ENCODE data around the gene MMEL1. TPM values are rescaled to one million over a fixed set of nuclear protein-coding genes. Genes with fewer than 3 reads are reported as not detected.

The MMEL1 gene
- total RNA-seq, 1 experiment from 2014 or later: 0.46 TPM

- Histone ChIP-seq H3K36me3 (ENCODE audit: control insufficient read depth, insufficient read depth, low read length) (no peaks in the 10 kb centered on the region), H3K9me3 (ENCODE audit: control insufficient read depth, insufficient read depth, low read depth, low read length) (no peaks in the 10 kb centered on the region), H3K27me3 (ENCODE audit: control insufficient read depth, insufficient read depth, low read length) (no peaks in the 10 kb centered on the region), H3K27ac (ENCODE audit: low read length) (peak overlapping the region; percentile 70), H3K4me1 (ENCODE audit: control insufficient read depth, insufficient read depth, low read length) (peaks cover 52% of the 10 kb centered on the region), H3K4me3 (ENCODE audit: low read depth in 2 of 2, low read length in 2 of 2) (peak overlapping the region in 1 of 2 experiments; percentile 31; a peak in 1 of 4 replicates)
- ChIA-PET POLR2A (no interaction called here), CTCF (interaction anchor here (0.5 to 1.3 kb wide), 3 partner anchors 12 to 129 kb away, joined by 3 to 4 read pairs (median 3); partner anchors contain the start of gene TNFRSF14)
- no TSS peak for BruUV-seq (replicated peaks)
- in situ Hi-C loops (cut with HindIII; ENCODE audit: low pct_unique_long_range_greater_than_20kb, low sequenced_read_pairs): no loop called here
- intact Hi-C loops (cut with micrococcal nuclease; ENCODE audit: unreplicated experiment): loop anchor here (10.0 kb wide), 1 partner anchor 79 kb away; no protein-coding TSS in a partner anchor
- peak; percentile 17 for ATAC-seq
- DNase-seq (ENCODE audit: low read depth, low spot score): no peak
- TF ChIP-seq POLR2AphosphoS5 (IDR thresholded peaks at IDR 0.05; ENCODE audit: low read depth, low read length): 0 out of 2 replicates have a peak, but pooled peaks have one; percentile 11
- TF ChIP-seq REST (IDR thresholded peaks at IDR 0.05; ENCODE audit: insufficient read depth in 1 of 2, low read depth in 2 of 2, low read length in 1 of 2): no peak
- TF ChIP-seq CTCF (IDR thresholded peaks at IDR 0.05): no peak
- no peak for TF ChIP-seq TCF7L2 (IDR thresholded peaks at IDR 0.05; ENCODE audit: low read depth, low read length)
- no peak for TF ChIP-seq SIN3A (IDR thresholded peaks at IDR 0.05; ENCODE audit: borderline replicate concordance, insufficient read depth, low read depth, low read length)
Observed at GRCh38 chr1:2543543-2544092, 89.2 kb downstream of the MMEL1 start.

- Histone ChIP-seq H3K27me3 (ENCODE audit: control insufficient read depth, insufficient read depth, low read length) (no peaks in the 10 kb centered on the region), H3K4me1 (ENCODE audit: control insufficient read depth, insufficient read depth, low read length) (peaks cover 43% of the 10 kb centered on the region), H3K27ac (ENCODE audit: low read length) (peak overlapping the region; percentile 70; the same call in 1 of the 2 replicates), H3K36me3 (ENCODE audit: control insufficient read depth, insufficient read depth, low read length) (no peaks in the 10 kb centered on the region), H3K9me3 (ENCODE audit: control insufficient read depth, insufficient read depth, low read depth, low read length) (no peaks in the 10 kb centered on the region), H3K4me3 (ENCODE audit: low read depth in 2 of 2, low read length in 2 of 2) (no peak overlapping the region)
- TF ChIP-seq CTCF (IDR thresholded peaks at IDR 0.05) (no peak), TCF7L2 (IDR thresholded peaks at IDR 0.05; ENCODE audit: low read depth, low read length) (peak; percentile 70; the same call in 1 of the 2 replicates)
- in situ Hi-C loops (cut with HindIII; ENCODE audit: low pct_unique_long_range_greater_than_20kb, low sequenced_read_pairs): no loop called here
- ChIA-PET POLR2A (no interaction called here), CTCF (no interaction called here)
- DNase-seq (ENCODE audit: low read depth, low spot score) (no peak), ATAC-seq (no peak)
- BruUV-seq (replicated peaks): no TSS peak
- intact Hi-C loops (cut with micrococcal nuclease; ENCODE audit: unreplicated experiment): loop anchor here (10.0 kb wide), 1 partner anchor 78 kb away; no protein-coding TSS in a partner anchor
Observed at GRCh38 chr1:2542246-2542915, 90.4 kb downstream of the MMEL1 start.

Measured in Panc1 (cell line).